ENCODE data around the gene LPCAT4.
"Not testable (repeated sequence)": the region's sequence is repeated elsewhere in the genome, so short reads cannot be mapped to it uniquely, and the experiment has no call there.

Gene LPCAT4

GRCh38 chr15:34364041-34364440, 3.0 kb downstream of the LPCAT4 start:
- in situ Hi-C loops (cut with MboI; ENCODE audit: low sequenced_read_pairs) = no loop called here

- in situ Hi-C loops (cut with MboI; ENCODE audit: low sequenced_read_pairs) = no loop called here
These were observed 4.8 kb downstream of the LPCAT4 start for GRCh38 chr15:34362047-34362773.

GRCh38 chr15:34361278-34361677, 5.7 kb downstream of the LPCAT4 start:
- in situ Hi-C loops (cut with MboI; ENCODE audit: low sequenced_read_pairs) = no loop called here

GRCh38 chr15:34360298-34360697, 6.7 kb downstream of the LPCAT4 start:
- in situ Hi-C loops (cut with MboI; ENCODE audit: low sequenced_read_pairs) = no loop called here

- in situ Hi-C loops (cut with MboI; ENCODE audit: low sequenced_read_pairs) = no loop called here
These were observed 7.6 kb downstream of the LPCAT4 start for GRCh38 chr15:34359416-34359815.

- in situ Hi-C loops (cut with MboI; ENCODE audit: low sequenced_read_pairs) = no loop called here
These were observed 8.0 kb downstream of the LPCAT4 start for GRCh38 chr15:34358948-34359347.

GRCh38 chr15:34358367-34358766, 8.6 kb downstream of the LPCAT4 start:
- in situ Hi-C loops (cut with MboI; ENCODE audit: low sequenced_read_pairs) = no loop called here

GRCh38 chr15:34357653-34358052, 9.3 kb downstream of the LPCAT4 start:
- in situ Hi-C loops (cut with MboI; ENCODE audit: low sequenced_read_pairs) = no loop called here

GRCh38 chr15:34355241-34355640, 11.8 kb downstream of the LPCAT4 start:
- in situ Hi-C loops (cut with MboI; ENCODE audit: low sequenced_read_pairs) = no loop called here

GRCh38 chr15:34354286-34354685, 12.7 kb downstream of the LPCAT4 start:
- in situ Hi-C loops (cut with MboI; ENCODE audit: low sequenced_read_pairs) = no loop called here

GRCh38 chr15:34353627-34354026, 13.4 kb downstream of the LPCAT4 start:
- in situ Hi-C loops (cut with MboI; ENCODE audit: low sequenced_read_pairs) = no loop called here

- in situ Hi-C loops (cut with MboI; ENCODE audit: low sequenced_read_pairs) = not testable (repeated sequence)
These were observed 14.0 kb downstream of the LPCAT4 start for GRCh38 chr15:34352996-34353395.

- in situ Hi-C loops (cut with MboI; ENCODE audit: low sequenced_read_pairs) = no loop called here
These were observed 17.2 kb downstream of the LPCAT4 start for GRCh38 chr15:34349769-34350168.

GRCh38 chr15:34348735-34349300, 18.2 kb downstream of the LPCAT4 start:
- in situ Hi-C loops (cut with MboI; ENCODE audit: low sequenced_read_pairs) = no loop called here

GRCh38 chr15:34347951-34348638, 18.9 kb downstream of the LPCAT4 start:
- in situ Hi-C loops (cut with MboI; ENCODE audit: low sequenced_read_pairs) = no loop called here

GRCh38 chr15:34342737-34343575, 24.0 kb downstream of the LPCAT4 start, which contains the start of the genes NOP10 and NUTM1:
TSS of gene NOP10 (minus strand) at chr15:34343136. CDS start at chr15:34343073, 63 bp downstream.
TSS of gene NUTM1 (plus strand) at chr15:34343315. CDS start at chr15:34343697, 382 bp downstream.
- in situ Hi-C loops (cut with MboI; ENCODE audit: low sequenced_read_pairs) = no loop called here

GRCh38 chr15:34342213-34342736, 24.7 kb downstream of the LPCAT4 start:
- in situ Hi-C loops (cut with MboI; ENCODE audit: low sequenced_read_pairs) = not testable (repeated sequence)

GRCh38 chr15:34341381-34342212, 25.4 kb downstream of the LPCAT4 start:
- in situ Hi-C loops (cut with MboI; ENCODE audit: low sequenced_read_pairs) = no loop called here

GRCh38 chr15:34339946-34340345, 27.1 kb downstream of the LPCAT4 start:
- in situ Hi-C loops (cut with MboI; ENCODE audit: low sequenced_read_pairs) = no loop called here

- in situ Hi-C loops (cut with MboI; ENCODE audit: low sequenced_read_pairs) = no loop called here
These were observed 28.6 kb downstream of the LPCAT4 start for GRCh38 chr15:34338347-34338746.

All from HL-60/S4 treated with phorbol 12-myristate 13-acetate at 8.2 ng/mL for 4 days and 3 days (cell line).